Prostate gland (tissue), 2 donors: Measurements from ENCODE around the gene VPS26B. TPM values are rescaled to one million over a fixed set of nuclear protein-coding genes. Genes with fewer than 3 reads are reported as not detected.

Experiments used
- DNase-seq: peaks from one replicate; pipeline ENCODE4 v3.0.0-alpha.2; 2019; ENCODE audit warnings: low spot score
- H3K27ac ChIP-seq, 2 donors: fragments of 200-600 bp; sonication (generic); 2 replicates each; pipeline ENCODE4 v1.5.1; 2017 to 2019
- H3K27me3 ChIP-seq: fragments of 200-600 bp; sonication (generic); replicated peaks from 2 replicates; pipeline ENCODE4 v1.5.1; 2019; ENCODE audit not compliant: insufficient read depth
- H3K36me3 ChIP-seq, 2 donors: fragments of 200-600 bp; sonication (generic); 1 replicate in 1 of 2; 2 replicates in 1 of 2; pipeline versions ENCODE4 v1.5.1 to v1.8.1; 2017 to 2019
- H3K4me1 ChIP-seq: fragments of 200-600 bp; sonication (generic); replicated peaks from 2 replicates; pipeline ENCODE4 v1.5.1; 2019
- H3K4me3 ChIP-seq, 2 donors: fragments of 200-600 bp; sonication (generic); 2 replicates each; pipeline ENCODE4 v1.5.1; 2017 to 2019
- H3K9me3 ChIP-seq: fragments of 200-600 bp; sonication (generic); 2 replicates; pipeline ENCODE4 v1.5.1; 2017
- CTCF ChIP-seq, 4 experiments: fragments of 200-600 bp in 2 of 4; fragments of 450-650 bp in 2 of 4; sonication (generic) in 2 of 4; IDR thresholded peaks; 1 replicate in 3 of 4; 2 replicates in 1 of 4; pipeline ENCODE4 v1.5.1; 2016 to 2019; ENCODE audit warnings: antibody characterized with exemption in 4 of 4, mild to moderate bottlenecking in 2 of 4, moderate library complexity in 2 of 4
- POLR2A ChIP-seq: fragments of 450-650 bp; IDR thresholded peaks from one replicate; pipeline ENCODE4 v1.6.1; 2016; ENCODE audit warnings: antibody characterized with exemption, mild to moderate bottlenecking
- POLR2AphosphoS5 ChIP-seq: sonication (generic); formaldehyde crosslinking; IDR thresholded peaks from one replicate; pipeline ENCODE4 v1.6.1; 2017; ENCODE audit warnings: antibody characterized with exemption
- WGBS: methylation state at CpG from one replicate; pipeline ENCODE4 v1.1.5; 2018; 5-methylcytosine and 5-hydroxymethylcytosine counted together
- intact Hi-C: fragments of 100-400 bp; cut with DNase I; formaldehyde crosslinking; loops from one replicate; pipeline ENCODE4 v1.14.2; 2022
- total RNA-seq, 2 donors: library from RNA; depleted of rRNA; stranded (reverse); fragments of >200 nt; gene quantifications; one replicate each; pipeline ENCODE4 v1.1.0, GENCODE V29; 2016

Gene VPS26B
- total RNA-seq, 2 donors from 2014 or later = 67.6 to 80.8 TPM

GRCh38 chr11:134230339-134230738 lies 5.9 kb downstream of the VPS26B start:
- WGBS = 69% methylated on average over 4 of the region's 4 CpGs
- intact Hi-C loops = no loop called here
- Histone ChIP-seq H3K4me3 (no peak overlapping the region), H3K36me3 (no peaks in the 10 kb centered on the region), H3K4me1 (no peaks in the 10 kb centered on the region), H3K27ac (no peak overlapping the region), H3K27me3 (no peaks in the 10 kb centered on the region), H3K9me3 (no peaks in the 10 kb centered on the region)
- no peak for TF ChIP-seq POLR2AphosphoS5
- TF ChIP-seq CTCF (IDR thresholded peaks at IDR 0.05) = no peak
- no peak for TF ChIP-seq POLR2A
- DNase-seq = no peak

- DNase-seq = no peak
- Histone ChIP-seq H3K27ac (no peak overlapping the region), H3K4me1 (no peaks in the 10 kb centered on the region), H3K4me3 (no peak overlapping the region), H3K27me3 (no peaks in the 10 kb centered on the region), H3K36me3 (no peaks in the 10 kb centered on the region), H3K9me3 (no peaks in the 10 kb centered on the region)
- TF ChIP-seq CTCF (IDR thresholded peaks at IDR 0.05) = no peak
- no peak for TF ChIP-seq POLR2AphosphoS5
- TF ChIP-seq POLR2A = no peak
- intact Hi-C loops = no loop called here
- 63% methylated on average over 10 of the region's 10 CpGs for WGBS
Observed at GRCh38 chr11:134231958-134232659, 7.6 kb downstream of the VPS26B start.

- intact Hi-C loops = no loop called here
- H3K4me1 ChIP-seq = no peaks in the 10 kb centered on the region
- H3K27me3 ChIP-seq = no peaks in the 10 kb centered on the region
- H3K4me3 ChIP-seq = no peak overlapping the region
- DNase-seq = no peak
- no peak for TF ChIP-seq POLR2A
- TF ChIP-seq POLR2AphosphoS5 = no peak
- TF ChIP-seq CTCF (IDR thresholded peaks at IDR 0.05) = no peak
- H3K9me3 ChIP-seq = no peaks in the 10 kb centered on the region
- no peaks in the 10 kb centered on the region for H3K36me3 ChIP-seq
- no peak overlapping the region for H3K27ac ChIP-seq
- 89% methylated on average over 4 of the region's 4 CpGs for WGBS
Observed at GRCh38 chr11:134233729-134234179, 9.3 kb downstream of the VPS26B start.

- DNase-seq = no peak
- intact Hi-C loops = no loop called here
- Histone ChIP-seq H3K4me1 (no peaks in the 10 kb centered on the region), H3K4me3 (no peak overlapping the region), H3K27ac (no peak overlapping the region), H3K27me3 (no peaks in the 10 kb centered on the region), H3K36me3 (no peaks in the 10 kb centered on the region), H3K9me3 (no peaks in the 10 kb centered on the region)
- TF ChIP-seq POLR2AphosphoS5 (no peak), POLR2A (no peak), CTCF (IDR thresholded peaks at IDR 0.05) (no peak)
- 74% methylated on average over 3 of the region's 3 CpGs for WGBS
Observed at GRCh38 chr11:134235399-134235798, 10.9 kb downstream of the VPS26B start.
